Measurements from ENCODE around the gene DYRK1B. TPM values are rescaled to one million over a fixed set of nuclear protein-coding genes. Genes with fewer than 3 reads are reported as not detected.

DYRK1B gene
- polyA plus RNA-seq, 2 of the 4 experiments (the other 2 are of a cell fraction) = 13.8 to 18.6 TPM

- CTCF ChIA-PET = no interaction called here
- no peak for DNase-seq (ENCODE audit: low read depth in 1 of 2, low spot score in 1 of 2)
- FAIRE-seq = no peak
- H3K9me3 ChIP-seq = no peaks in the 10 kb centered on the region
- H3K4me2 ChIP-seq = no peak overlapping the region
- no peak overlapping the region for H3K4me3 ChIP-seq
- ATAC-seq = no peak
- POLR2A ChIA-PET = no interaction called here
- peaks cover 17% of the 10 kb centered on the region for H3K4me1 ChIP-seq
- no peak for TF ChIP-seq RNF2 (IDR thresholded peaks at IDR 0.05; ENCODE audit: borderline replicate concordance, low read depth)
- TF ChIP-seq KDM1A (IDR thresholded peaks at IDR 0.05; ENCODE audit: low read depth) = no peak
- TF ChIP-seq RARB (CRISPR knock-in tag; IDR thresholded peaks at IDR 0.05) = no peak
- TF ChIP-seq MAZ (IDR thresholded peaks at IDR 0.05; ENCODE audit: borderline replicate concordance, low read depth, low read length) = no peak
- no peak for TF ChIP-seq EHMT2 (IDR thresholded peaks at IDR 0.05; ENCODE audit: low read depth)
- no peak for TF ChIP-seq HDAC2 (IDR thresholded peaks at IDR 0.05)
- H3K27ac ChIP-seq = no peak overlapping the region
These were observed 3.1 kb downstream of the DYRK1B start for GRCh38 chr19:39830847-39831246.

- no peak overlapping the region for H3K27ac ChIP-seq
- H3K4me3 ChIP-seq = no peak overlapping the region
- no peak overlapping the region for H3K4me2 ChIP-seq
- no peak for FAIRE-seq
- no peaks in the 10 kb centered on the region for H3K9me3 ChIP-seq
- peaks cover 17% of the 10 kb centered on the region for H3K4me1 ChIP-seq
- no peak for TF ChIP-seq ZFP36 (IDR thresholded peaks at IDR 0.05; ENCODE audit: borderline replicate concordance, partially characterized antibody)
- no peak for TF ChIP-seq JUN (IDR thresholded peaks at IDR 0.05)
- no peak for TF ChIP-seq POLR2A (IDR thresholded peaks at IDR 0.05; ENCODE audit: low read length)
- TF ChIP-seq HOXA7 (CRISPR knock-in tag; IDR thresholded peaks at IDR 0.05) = no peak
- no peak for TF ChIP-seq SREBF2 (IDR thresholded peaks at IDR 0.05)
- TF ChIP-seq FOXS1 (CRISPR knock-in tag; IDR thresholded peaks at IDR 0.05) = no peak
- TF ChIP-seq EHF (CRISPR knock-in tag; IDR thresholded peaks at IDR 0.05) = no peak
- no peak for TF ChIP-seq RAD21 (conservative IDR thresholded peaks at IDR 0.05 in 1 of 2, IDR thresholded peaks at IDR 0.05 in 1 of 2)
- TF ChIP-seq HMGXB4 (CRISPR knock-in tag; IDR thresholded peaks at IDR 0.05; ENCODE audit: borderline replicate concordance) = no peak
- TF ChIP-seq NR3C1 (IDR thresholded peaks at IDR 0.05) = no peak
- TF ChIP-seq NPAS2 (CRISPR knock-in tag; IDR thresholded peaks at IDR 0.05; ENCODE audit: borderline replicate concordance) = no peak
- TF ChIP-seq ATOH8 (CRISPR knock-in tag; IDR thresholded peaks at IDR 0.05; ENCODE audit: low read depth) = no peak
- TF ChIP-seq HOXB5 (CRISPR knock-in tag; IDR thresholded peaks at IDR 0.05) = no peak
- TF ChIP-seq SMC3 (IDR thresholded peaks at IDR 0.05) = no peak
- no peak for TF ChIP-seq CHD2 (IDR thresholded peaks at IDR 0.05; ENCODE audit: low read length, partially characterized antibody)
- no peak for TF ChIP-seq CEBPB (IDR thresholded peaks at IDR 0.05)
- TF ChIP-seq E2F6 (IDR thresholded peaks at IDR 0.05; ENCODE audit: borderline replicate concordance, low read depth) = no peak
- TF ChIP-seq BCL3 (IDR thresholded peaks at IDR 0.05) = no peak
- no peak for TF ChIP-seq MAZ (IDR thresholded peaks at IDR 0.05; ENCODE audit: borderline replicate concordance, low read depth, low read length)
- POLR2A ChIA-PET = interaction anchor here (1.0 kb wide), 1 partner anchor 16 kb away, joined by 3 read pairs; the partner anchor contains the start of gene FBL
- CTCF ChIA-PET = interaction anchor here (1.1 to 3.2 kb wide), 3 partner anchors 13 to 38 kb away, joined by 3 to 43 read pairs (median 9); no protein-coding TSS in a partner anchor
- DNase-seq (ENCODE audit: low read depth in 1 of 2, low spot score in 1 of 2) = no peak
- no peak for ATAC-seq
- 95% methylated on average over 18 of the region's 18 CpGs for WGBS (ENCODE audit: missing lambda C conversion rate)
These were observed 3.6 kb downstream of the DYRK1B start for GRCh38 chr19:39830406-39830805.
